ENCODE measurements around the gene PLSCR4. TPM values are rescaled to one million over a fixed set of nuclear protein-coding genes. Genes with fewer than 3 reads are reported as not detected.
"Not testable (repeated sequence)": the region's sequence is repeated elsewhere in the genome, so short reads cannot be mapped to it uniquely, and the experiment has no call there.

The PLSCR4 gene
- total RNA-seq, 1 experiment from 2014 or later: 7.8 TPM

GRCh38 chr3:146268535-146269219 is 17.8 kb upstream of the PLSCR4 start:
- Histone ChIP-seq H3K9me3 (replicated peaks) (no peaks in the 10 kb centered on the region), H3K27me3 (replicated peaks) (no peaks in the 10 kb centered on the region), H3K4me1 (replicated peaks) (no peaks in the 10 kb centered on the region), H3K27ac (no peak overlapping the region), H3K4me3 (no peak overlapping the region), H3K36me3 (no peaks in the 10 kb centered on the region)
- DNase-seq (ENCODE audit: low read depth in 1 of 2, low spot score in 2 of 2): no peak

GRCh38 chr3:146265720-146266119 is 14.8 kb upstream of the PLSCR4 start:
- no peak for DNase-seq (ENCODE audit: low read depth in 1 of 2, low spot score in 2 of 2)
- no peak overlapping the region for H3K4me3 ChIP-seq
- no peak overlapping the region for H3K27ac ChIP-seq
- H3K27me3 ChIP-seq (replicated peaks): no peaks in the 10 kb centered on the region
- no peaks in the 10 kb centered on the region for H3K4me1 ChIP-seq (replicated peaks)
- H3K9me3 ChIP-seq (replicated peaks): no peaks in the 10 kb centered on the region
- H3K36me3 ChIP-seq: no peaks in the 10 kb centered on the region

GRCh38 chr3:146262371-146263110 is 11.6 kb upstream of the PLSCR4 start:
- DNase-seq (ENCODE audit: low read depth in 1 of 2, low spot score in 2 of 2): no peak
- H3K4me3 ChIP-seq: no peak overlapping the region
- no peak overlapping the region for H3K27ac ChIP-seq

GRCh38 chr3:146259880-146260589 is 9.1 kb upstream of the PLSCR4 start:
- Histone ChIP-seq H3K27ac (no peak overlapping the region), H3K4me1 (replicated peaks) (no peaks in the 10 kb centered on the region), H3K27me3 (replicated peaks) (no peaks in the 10 kb centered on the region), H3K4me3 (no peak overlapping the region), H3K9me3 (replicated peaks) (no peaks in the 10 kb centered on the region), H3K36me3 (no peaks in the 10 kb centered on the region)
- no peak for DNase-seq (ENCODE audit: low read depth in 1 of 2, low spot score in 2 of 2)

More at GRCh38 chr3:146262371-146263110, 11.6 kb upstream of the PLSCR4 start:
- Histone ChIP-seq H3K4me1 (replicated peaks) (no peaks in the 10 kb centered on the region), H3K36me3 (no peaks in the 10 kb centered on the region), H3K27me3 (replicated peaks) (no peaks in the 10 kb centered on the region), H3K9me3 (replicated peaks) (no peaks in the 10 kb centered on the region)

- no peak for DNase-seq (ENCODE audit: low read depth in 1 of 2, low spot score in 2 of 2)
- no peaks in the 10 kb centered on the region for H3K9me3 ChIP-seq (replicated peaks)
- H3K27ac ChIP-seq: no peak overlapping the region
- H3K4me3 ChIP-seq: no peak overlapping the region
- H3K27me3 ChIP-seq (replicated peaks): no peaks in the 10 kb centered on the region
- no peaks in the 10 kb centered on the region for H3K4me1 ChIP-seq (replicated peaks)
- H3K36me3 ChIP-seq: no peaks in the 10 kb centered on the region
Measured at GRCh38 chr3:146256851-146257486, 6.1 kb upstream of the PLSCR4 start.

GRCh38 chr3:146252445-146252844 is 1.5 kb upstream of the PLSCR4 start:
- H3K36me3 ChIP-seq; H3K4me1 ChIP-seq (replicated peaks); H3K27ac ChIP-seq; DNase-seq (ENCODE audit: low read depth in 1 of 2, low spot score in 2 of 2); H3K4me3 ChIP-seq; H3K27me3 ChIP-seq (replicated peaks); H3K9me3 ChIP-seq (replicated peaks): not testable (repeated sequence)

- no peak for DNase-seq (ENCODE audit: low read depth in 1 of 2, low spot score in 2 of 2)
- Histone ChIP-seq H3K4me3 (peak overlapping the region; percentile 71), H3K36me3 (no peaks in the 10 kb centered on the region; the same call in 1 of the 2 replicates), H3K4me1 (replicated peaks) (0 out of 2 replicates have a peak, but pooled peaks cover 4% of the 10 kb centered on the region), H3K27ac (no peak overlapping the region), H3K27me3 (replicated peaks) (no peaks in the 10 kb centered on the region), H3K9me3 (replicated peaks) (no peaks in the 10 kb centered on the region)
Measured at GRCh38 chr3:146249921-146250320, 984 bp downstream of the PLSCR4 start.

- no peaks in the 10 kb centered on the region for H3K27me3 ChIP-seq (replicated peaks)
- no peaks in the 10 kb centered on the region; the same call in 1 of the 2 replicates for H3K36me3 ChIP-seq
- no peak overlapping the region for H3K27ac ChIP-seq
- DNase-seq (ENCODE audit: low read depth in 1 of 2, low spot score in 2 of 2): no peak
- H3K4me3 ChIP-seq: no peak overlapping the region
- no peaks in the 10 kb centered on the region for H3K9me3 ChIP-seq (replicated peaks)
- H3K4me1 ChIP-seq (replicated peaks): 0 out of 2 replicates have a peak, but pooled peaks cover 4% of the 10 kb centered on the region
Measured at GRCh38 chr3:146247911-146248310, 3.0 kb downstream of the PLSCR4 start.

GRCh38 chr3:146246526-146246925 is 4.4 kb downstream of the PLSCR4 start:
- H3K36me3 ChIP-seq: no peaks in the 10 kb centered on the region; the same call in 1 of the 2 replicates
- H3K4me1 ChIP-seq (replicated peaks): 0 out of 2 replicates have a peak, but pooled peaks cover 4% of the 10 kb centered on the region
- DNase-seq (ENCODE audit: low read depth in 1 of 2, low spot score in 2 of 2): no peak
- H3K27ac ChIP-seq: no peak overlapping the region
- no peaks in the 10 kb centered on the region for H3K27me3 ChIP-seq (replicated peaks)
- H3K4me3 ChIP-seq: no peak overlapping the region
- H3K9me3 ChIP-seq (replicated peaks): no peaks in the 10 kb centered on the region

GRCh38 chr3:146243559-146243958 is 7.3 kb downstream of the PLSCR4 start:
- no peaks in the 10 kb centered on the region for H3K27me3 ChIP-seq (replicated peaks)
- DNase-seq (ENCODE audit: low read depth in 1 of 2, low spot score in 2 of 2): no peak
- H3K36me3 ChIP-seq: no peaks in the 10 kb centered on the region
- no peak overlapping the region for H3K4me3 ChIP-seq
- H3K27ac ChIP-seq: no peak overlapping the region
- no peaks in the 10 kb centered on the region for H3K4me1 ChIP-seq (replicated peaks)
- no peaks in the 10 kb centered on the region for H3K9me3 ChIP-seq (replicated peaks)

GRCh38 chr3:146241523-146242240 is 9.2 kb downstream of the PLSCR4 start:
- DNase-seq (ENCODE audit: low read depth in 1 of 2, low spot score in 2 of 2): no peak
- H3K9me3 ChIP-seq (replicated peaks): no peaks in the 10 kb centered on the region
- no peaks in the 10 kb centered on the region for H3K4me1 ChIP-seq (replicated peaks)
- H3K36me3 ChIP-seq: no peaks in the 10 kb centered on the region
- H3K27me3 ChIP-seq (replicated peaks): no peaks in the 10 kb centered on the region
- no peak overlapping the region for H3K27ac ChIP-seq
- H3K4me3 ChIP-seq: no peak overlapping the region

- Histone ChIP-seq H3K27ac (no peak overlapping the region), H3K4me1 (replicated peaks) (no peaks in the 10 kb centered on the region), H3K36me3 (no peaks in the 10 kb centered on the region), H3K4me3 (no peak overlapping the region), H3K27me3 (replicated peaks) (no peaks in the 10 kb centered on the region), H3K9me3 (replicated peaks) (peaks cover 4% of the 10 kb centered on the region; the same call in 1 of the 2 replicates)
- no peak for DNase-seq (ENCODE audit: low read depth in 1 of 2, low spot score in 2 of 2)
Measured at GRCh38 chr3:146233487-146233886, 17.4 kb downstream of the PLSCR4 start.

GRCh38 chr3:146227486-146227885 is 23.4 kb downstream of the PLSCR4 start:
- Histone ChIP-seq H3K4me1 (replicated peaks) (peaks cover 4% of the 10 kb centered on the region), H3K36me3 (no peaks in the 10 kb centered on the region), H3K27me3 (replicated peaks) (no peaks in the 10 kb centered on the region), H3K4me3 (no peak overlapping the region), H3K27ac (no peak overlapping the region), H3K9me3 (replicated peaks) (no peaks in the 10 kb centered on the region; the same call in 1 of the 2 replicates)
- no peak for DNase-seq (ENCODE audit: low read depth in 1 of 2, low spot score in 2 of 2)
